Keratinocyte (primary cell): ENCODE data around the gene ARSB. TPM values are rescaled to one million over a fixed set of nuclear protein-coding genes. Genes with fewer than 3 reads are reported as not detected.
"Not testable (repeated sequence)": the region's sequence is repeated elsewhere in the genome, so short reads cannot be mapped to it uniquely, and the experiment has no call there.

Experiments
- DNase-seq: peaks from one replicate; pipeline ENCODE4 v3.0.0-alpha.2; 2011; ENCODE audit warnings: low read depth, missing footprints, low spot score
- FAIRE-seq: peaks from 2 replicates; lab custom pipeline; 2011; peaks lifted over from hg19 to GRCh38; lab: Jason Lieb, UNC
- H2AFZ ChIP-seq: 2 replicates; pipeline ENCODE4 v1.6.0; 2012; ENCODE audit warnings: low read length, control low read depth, inconsistent platforms; ENCODE audit not compliant: control insufficient read depth
- H3K27ac ChIP-seq: 2 replicates; pipeline ENCODE4 v1.5.1; 2011; ENCODE audit warnings: low read length; ENCODE audit not compliant: control insufficient read depth, insufficient read depth
- H3K27me3 ChIP-seq: 3 replicates; pipeline ENCODE4 v1.6.0; 2011; ENCODE audit warnings: low read length; ENCODE audit not compliant: control insufficient read depth, insufficient read depth; ENCODE audit errors: extremely low read depth
- H3K36me3 ChIP-seq, 2 experiments: 2 replicates in 1 of 2; 3 replicates in 1 of 2; pipeline ENCODE4 v1.5.1; 2011; ENCODE audit warnings: low read length in 2 of 2, mild to moderate bottlenecking in 1 of 2; ENCODE audit not compliant: control insufficient read depth in 2 of 2, insufficient read depth in 2 of 2; ENCODE audit errors: extremely low read depth in 1 of 2
- H3K4me1 ChIP-seq: 3 replicates; pipeline ENCODE4 v1.5.1; 2011; ENCODE audit warnings: low read length; ENCODE audit not compliant: control insufficient read depth, insufficient read depth; ENCODE audit errors: extremely low read depth
- H3K4me2 ChIP-seq: 3 replicates; pipeline ENCODE4 v1.6.0; 2011; ENCODE audit warnings: low read depth, low read length; ENCODE audit not compliant: control insufficient read depth, insufficient read depth; ENCODE audit errors: extremely low read depth
- H3K4me3 ChIP-seq, 3 experiments: fragments of 200-600 bp in 1 of 3; sonication (generic) in 1 of 3; 2 replicates in 2 of 3; 3 replicates in 1 of 3; pipeline ENCODE4 v1.5.1; 2011 to 2016; ENCODE audit warnings: low read length in 3 of 3, mild to moderate bottlenecking in 3 of 3, control low read depth in 2 of 3, inconsistent platforms in 1 of 3, low read depth in 1 of 3, mixed read lengths in 1 of 3, mixed run types in 1 of 3, moderate library complexity in 1 of 3; ENCODE audit not compliant: control insufficient read depth in 2 of 3, insufficient read depth in 2 of 3; ENCODE audit errors: extremely low read depth in 1 of 3
- H3K79me2 ChIP-seq: 2 replicates; pipeline ENCODE4 v1.6.0; 2012; ENCODE audit warnings: low read length; ENCODE audit not compliant: control insufficient read depth, insufficient read depth
- H3K9ac ChIP-seq: 3 replicates; pipeline ENCODE4 v1.6.0; 2011; ENCODE audit warnings: low read length; ENCODE audit not compliant: control insufficient read depth, insufficient read depth; ENCODE audit errors: extremely low read depth
- H3K9me1 ChIP-seq: 3 replicates; pipeline ENCODE4 v1.6.0; 2011; ENCODE audit warnings: low read length; ENCODE audit not compliant: control insufficient read depth, insufficient read depth; ENCODE audit errors: extremely low read depth
- H3K9me3 ChIP-seq: 2 replicates; pipeline ENCODE4 v1.5.1; 2012; ENCODE audit warnings: low read depth, low read length; ENCODE audit not compliant: control insufficient read depth
- H4K20me1 ChIP-seq: 3 replicates; pipeline ENCODE4 v1.6.0; 2011; ENCODE audit warnings: low read length; ENCODE audit not compliant: control insufficient read depth, insufficient read depth; ENCODE audit errors: extremely low read depth
- EZH2 ChIP-seq: IDR thresholded peaks from one replicate; pipeline ENCODE4 v1.6.1; 2012; ENCODE audit warnings: inconsistent platforms, mild to moderate bottlenecking, low read length, moderate library complexity
- dilution Hi-C: fragments of 300-500 bp; cut with MboI; formaldehyde crosslinking; loops from one replicate; pipeline ENCODE4 v1.7.0; 2020; ENCODE audit warnings: low sequenced_read_pairs; ENCODE audit not compliant: extremely low pct_ligation_motif_present
- polyA plus RNA-seq, 5 experiments: library from polyadenylated mRNA; depleted of rRNA in 3 of 5; stranded (reverse) in 3 of 5; stranded (forward) in 1 of 5; unstranded in 1 of 5; fragments of >200 nt; gene quantifications; 1 replicate in 1 of 5; 2 replicates in 3 of 5; 3 replicates in 1 of 5; pipeline versions ENCODE4 v1.2.1 to v1.2.3, GENCODE V29; 2011 to 2012; ENCODE audit warnings: missing spikeins in 2 of 5, low read depth in 1 of 5, low replicate concordance in 1 of 5
- TF ChIP-seq, protein P1 (sequence below), 3 experiments: IDR thresholded peaks in 1 of 3; conservative IDR thresholded peaks in 1 of 3; optimal IDR thresholded peaks in 1 of 3; 2 replicates in 2 of 3; 3 replicates in 1 of 3; pipeline versions ENCODE3 to v1.5.1; 2011; ENCODE audit warnings: low read length in 3 of 3, mild to moderate bottlenecking in 3 of 3, moderate library complexity in 2 of 3, control low read depth in 1 of 3, inconsistent platforms in 1 of 3; ENCODE audit not compliant: insufficient read depth in 2 of 3; ENCODE audit errors: extremely low read depth in 1 of 3

The ARSB gene
- polyA plus RNA-seq, 1 donor (not counting 4 experiments of a cell fraction or from before 2014, with no cell fraction given) = 4.5 TPM

DNA sequence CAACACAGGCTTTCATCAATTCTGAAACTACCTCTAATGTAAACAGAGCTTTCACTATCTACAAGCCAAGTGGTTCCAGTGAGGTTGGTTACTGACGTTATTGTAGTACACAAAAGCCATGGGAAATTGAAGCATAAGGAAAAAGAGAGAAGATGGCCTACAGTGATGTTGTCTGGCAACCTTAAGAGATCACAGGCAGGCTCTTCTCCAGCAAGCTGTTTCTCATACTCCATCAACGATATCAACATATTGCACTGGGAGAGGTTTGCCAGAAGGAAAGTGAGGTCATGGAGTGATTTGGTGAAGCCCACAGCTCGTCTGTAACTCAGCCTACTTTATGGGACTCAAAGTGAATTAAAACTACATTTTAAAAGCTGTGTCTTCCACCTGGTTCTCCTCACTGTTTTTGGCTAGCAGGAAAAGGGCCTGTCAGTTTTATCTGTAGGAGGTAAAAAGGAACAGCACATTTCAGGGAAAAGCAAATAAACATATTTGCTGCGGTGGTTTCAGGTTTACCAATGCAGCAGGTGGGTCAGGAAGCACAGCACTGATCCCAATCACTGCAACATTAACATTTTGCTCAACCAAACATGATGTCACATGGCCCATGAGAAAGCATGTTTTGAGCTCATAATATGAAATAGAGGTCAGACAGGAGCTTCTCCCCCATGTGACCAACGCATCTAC, 72.9 kb downstream of the ARSB start:
- Histone ChIP-seq H3K79me2 (no peaks in the 10 kb centered on the region), H3K4me2 (no peak overlapping the region), H3K9me1 (no peaks in the 10 kb centered on the region), H3K9me3 (no peaks in the 10 kb centered on the region), H3K4me1 (no peaks in the 10 kb centered on the region), H2AFZ (no peak overlapping the region), H3K27ac (no peak overlapping the region), H3K27me3 (no peaks in the 10 kb centered on the region), H4K20me1 (no peaks in the 10 kb centered on the region), H3K9ac (no peak overlapping the region), H3K4me3 (no peak overlapping the region), H3K36me3 (no peaks in the 10 kb centered on the region)
- FAIRE-seq (no peak), DNase-seq (no peak)
- no peak for TF ChIP-seq EZH2
- TF ChIP-seq, protein P1, sequence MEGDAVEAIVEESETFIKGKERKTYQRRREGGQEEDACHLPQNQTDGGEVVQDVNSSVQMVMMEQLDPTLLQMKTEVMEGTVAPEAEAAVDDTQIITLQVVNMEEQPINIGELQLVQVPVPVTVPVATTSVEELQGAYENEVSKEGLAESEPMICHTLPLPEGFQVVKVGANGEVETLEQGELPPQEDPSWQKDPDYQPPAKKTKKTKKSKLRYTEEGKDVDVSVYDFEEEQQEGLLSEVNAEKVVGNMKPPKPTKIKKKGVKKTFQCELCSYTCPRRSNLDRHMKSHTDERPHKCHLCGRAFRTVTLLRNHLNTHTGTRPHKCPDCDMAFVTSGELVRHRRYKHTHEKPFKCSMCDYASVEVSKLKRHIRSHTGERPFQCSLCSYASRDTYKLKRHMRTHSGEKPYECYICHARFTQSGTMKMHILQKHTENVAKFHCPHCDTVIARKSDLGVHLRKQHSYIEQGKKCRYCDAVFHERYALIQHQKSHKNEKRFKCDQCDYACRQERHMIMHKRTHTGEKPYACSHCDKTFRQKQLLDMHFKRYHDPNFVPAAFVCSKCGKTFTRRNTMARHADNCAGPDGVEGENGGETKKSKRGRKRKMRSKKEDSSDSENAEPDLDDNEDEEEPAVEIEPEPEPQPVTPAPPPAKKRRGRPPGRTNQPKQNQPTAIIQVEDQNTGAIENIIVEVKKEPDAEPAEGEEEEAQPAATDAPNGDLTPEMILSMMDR (optimal IDR thresholded peaks at IDR 0.05 in 1 of 3, IDR thresholded peaks at IDR 0.05 in 1 of 3, conservative IDR thresholded peaks at IDR 0.05 in 1 of 3; ENCODE audit: extremely low read depth in 1 of 3, insufficient read depth in 2 of 3, low read length in 3 of 3) = no peak
- dilution Hi-C loops = no loop called here

DNA sequence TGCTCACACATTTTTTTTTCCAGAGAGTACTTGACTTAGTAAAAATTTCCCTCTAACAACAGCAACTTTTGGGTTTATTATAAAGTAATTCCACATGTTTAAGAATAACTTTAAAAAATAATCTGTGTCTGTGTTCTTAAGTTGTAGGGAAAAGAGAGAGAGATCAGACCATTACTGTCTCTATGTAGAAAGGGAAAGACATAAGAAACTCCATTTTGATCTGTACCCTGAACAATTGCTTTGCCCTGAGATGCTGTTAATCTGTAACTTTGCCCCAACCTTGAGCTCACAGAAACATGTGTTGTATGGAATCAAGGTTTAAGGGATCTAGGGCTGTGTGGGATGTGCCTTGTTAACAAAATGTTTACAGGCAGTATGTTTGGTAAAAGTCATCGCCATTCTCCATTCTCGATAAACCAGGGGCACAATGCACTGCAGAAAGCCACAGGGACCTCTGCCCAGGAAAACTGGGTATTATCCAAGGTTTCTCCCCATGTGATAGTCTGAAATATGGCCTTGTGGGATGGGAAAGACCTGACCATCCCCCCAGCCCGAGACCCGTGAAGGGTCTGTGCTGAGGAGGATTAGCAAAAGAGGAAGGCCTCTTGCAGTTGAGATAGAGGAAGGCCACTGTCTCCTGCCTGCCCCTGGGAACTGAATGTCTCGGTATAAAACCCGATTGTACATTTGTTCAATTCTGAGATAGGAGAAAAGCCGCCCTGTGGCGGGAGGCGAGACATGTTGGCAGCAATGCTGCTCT, 75.7 kb downstream of the ARSB start:
- H3K4me2 ChIP-seq, H3K79me2 ChIP-seq, H3K9me1 ChIP-seq, DNase-seq, H2AFZ ChIP-seq, FAIRE-seq, H3K4me3 ChIP-seq, H3K9ac ChIP-seq, H3K36me3 ChIP-seq, H3K4me1 ChIP-seq, dilution Hi-C loops, H3K9me3 ChIP-seq, H4K20me1 ChIP-seq, H3K27ac ChIP-seq, H3K27me3 ChIP-seq: not testable (repeated sequence)
